ENCODE measurements around the gene ZDHHC8.

Gene ZDHHC8

GRCh38 chr22:20092477-20092854, 39.1 kb upstream of the ZDHHC8 start:
- H3K27me3 ChIP-seq, result no peaks in the 10 kb centered on the region
- intact Hi-C loops (cut with DNase I; ENCODE audit: low total_unique reads), result no loop called here
- no peak overlapping the region for H3K4me3 ChIP-seq
- peak in 1 of 2 donors; percentile 34 for DNase-seq
- H3K27ac ChIP-seq, result no peak overlapping the region
- peaks cover 0 to 5% (median 0%) of the 10 kb centered on the region in 4 donors for H3K4me1 ChIP-seq
- no peak for TF ChIP-seq CTCF (IDR thresholded peaks at IDR 0.05)
- peaks cover 91 to 100% (median 100%) of the 10 kb centered on the region in 3 donors for H3K36me3 ChIP-seq
- peaks cover 0 to 7% (median 3%) of the 10 kb centered on the region in 3 donors for H3K9me3 ChIP-seq

GRCh38 chr22:20093418-20094196, 38.0 kb upstream of the ZDHHC8 start:
- Histone ChIP-seq H3K27ac (no peak overlapping the region), H3K27me3 (no peaks in the 10 kb centered on the region), H3K4me3 (no peak overlapping the region), H3K9me3 (peaks cover 0 to 7% (median 3%) of the 10 kb centered on the region in 3 donors), H3K36me3 (peaks cover 88 to 100% (median 98%) of the 10 kb centered on the region in 3 donors), H3K4me1 (peaks cover 0 to 5% (median 0%) of the 10 kb centered on the region in 4 donors)
- no peak for TF ChIP-seq CTCF (IDR thresholded peaks at IDR 0.05)
- intact Hi-C loops (cut with DNase I; ENCODE audit: low total_unique reads), result no loop called here
- peak; percentile 46 to 78 for DNase-seq

GRCh38 chr22:20094197-20094807, 37.3 kb upstream of the ZDHHC8 start:
- H3K27ac ChIP-seq, result no peak overlapping the region
- no peaks in the 10 kb centered on the region for H3K27me3 ChIP-seq
- H3K4me3 ChIP-seq, result no peak overlapping the region
- TF ChIP-seq CTCF (IDR thresholded peaks at IDR 0.05), result no peak
- H3K9me3 ChIP-seq, result peaks cover 0 to 7% (median 3%) of the 10 kb centered on the region in 3 donors
- intact Hi-C loops (cut with DNase I; ENCODE audit: low total_unique reads), result no loop called here
- peaks cover 88 to 100% (median 98%) of the 10 kb centered on the region in 3 donors for H3K36me3 ChIP-seq
- DNase-seq, result peak in 1 of 2 donors; percentile 47
- peaks cover 0 to 5% (median 0%) of the 10 kb centered on the region in 4 donors for H3K4me1 ChIP-seq

GRCh38 chr22:20095521-20095920, 36.1 kb upstream of the ZDHHC8 start:
- intact Hi-C loops (cut with DNase I; ENCODE audit: low total_unique reads), result no loop called here
- peaks cover 0 to 5% (median 0%) of the 10 kb centered on the region in 4 donors for H3K4me1 ChIP-seq
- no peak overlapping the region for H3K4me3 ChIP-seq
- no peak for TF ChIP-seq CTCF (IDR thresholded peaks at IDR 0.05)
- H3K36me3 ChIP-seq, result peaks cover 86 to 100% (median 96%) of the 10 kb centered on the region in 3 donors
- no peak overlapping the region for H3K27ac ChIP-seq
- peaks cover 0 to 7% (median 3%) of the 10 kb centered on the region in 3 donors for H3K9me3 ChIP-seq
- H3K27me3 ChIP-seq, result no peaks in the 10 kb centered on the region
- DNase-seq, result no peak

GRCh38 chr22:20096574-20097420, 34.8 kb upstream of the ZDHHC8 start:
- H3K27ac ChIP-seq, result no peak overlapping the region
- H3K9me3 ChIP-seq, result peaks cover 0 to 7% (median 3%) of the 10 kb centered on the region in 3 donors
- peaks cover 0 to 5% (median 0%) of the 10 kb centered on the region in 4 donors for H3K4me1 ChIP-seq
- peaks cover 81 to 100% (median 96%) of the 10 kb centered on the region in 3 donors for H3K36me3 ChIP-seq
- TF ChIP-seq CTCF (IDR thresholded peaks at IDR 0.05), result no peak
- intact Hi-C loops (cut with DNase I; ENCODE audit: low total_unique reads), result no loop called here
- H3K4me3 ChIP-seq, result no peak overlapping the region
- no peaks in the 10 kb centered on the region for H3K27me3 ChIP-seq
- no peak for DNase-seq
